Heart right ventricle (tissue), 16 donors: Measurements from ENCODE around the gene ALCAM. TPM values are rescaled to one million over a fixed set of nuclear protein-coding genes. Genes with fewer than 3 reads are reported as not detected.

Source experiments
- ATAC-seq, 8 donors: fragments of 200-7000 bp; cut with Tn5 transposase; one replicate each; pipeline ENCODE4 v1.9.1; 2020; ENCODE audit warnings: mild to moderate bottlenecking in 8 of 8, moderate library complexity in 8 of 8, moderate number of reproducible peaks in 1 of 8
- DNase-seq, 2 donors: peaks; one replicate each; pipeline ENCODE4 v3.0.0-alpha.2; 2020
- H3K27ac ChIP-seq, 10 donors: fragments of 200-600 bp; sonication (generic) in 2 of 10; one replicate each; pipeline versions ENCODE4 v1.5.0 to v1.8.0; 2020 to 2022; ENCODE audit warnings: mild to moderate bottlenecking in 3 of 10
- H3K27me3 ChIP-seq, 7 donors: fragments of 200-600 bp; one replicate each; pipeline ENCODE4 v1.8.0; 2021 to 2022; ENCODE audit warnings: mild to moderate bottlenecking in 2 of 7
- H3K36me3 ChIP-seq, 9 donors: fragments of 200-600 bp; sonication (generic) in 1 of 9; one replicate each; pipeline versions ENCODE4 v1.5.0 to v1.8.0; 2020 to 2022; ENCODE audit warnings: mild to moderate bottlenecking in 2 of 9
- H3K4me1 ChIP-seq, 9 donors: fragments of 200-600 bp; sonication (generic) in 1 of 9; one replicate each; pipeline versions ENCODE4 v1.5.0 to v1.8.0; 2020 to 2022; ENCODE audit warnings: mild to moderate bottlenecking in 4 of 9
- H3K4me3 ChIP-seq, 10 donors: fragments of 200-600 bp; sonication (generic) in 2 of 10; one replicate each; pipeline versions ENCODE4 v1.5.0 to v1.8.0; 2020 to 2022; ENCODE audit warnings: mild to moderate bottlenecking in 7 of 10, moderate library complexity in 2 of 10
- H3K9me3 ChIP-seq, 11 donors: fragments of 200-600 bp in 10 of 11; sonication (generic) in 2 of 11; one replicate each; pipeline versions ENCODE4 v1.5.0 to v1.8.0; 2013 to 2022; ENCODE audit warnings: mild to moderate bottlenecking in 2 of 11, control low read depth in 1 of 11, moderate library complexity in 1 of 11
- WGBS, 2 donors: extraction: QIAGEN DNeasy Blood & Tissue Kit; methylation state at CpG; one replicate each; pipeline ENCODE4 v1.1.7; 2013; ENCODE audit warnings: inconsistent platforms in 1 of 2; 5-methylcytosine and 5-hydroxymethylcytosine counted together
- intact Hi-C, 10 donors: fragments of 100-400 bp; cut with DNase I; formaldehyde crosslinking; loops; one replicate each; pipeline versions ENCODE4 v1.11.1 to v1.14.2; 2022
- polyA plus RNA-seq, 2 donors: library from polyadenylated mRNA; stranded (reverse); fragments of 200-250 nt; gene quantifications; one replicate each; pipeline ENCODE4 v1.2.3, GENCODE V29; 2013
- total RNA-seq, 10 donors: library from RNA; stranded (reverse); fragmentation: NEBNext Ultra II Directional in 3 of 10; extraction: Animal tissue kit (Norgen Biotek cat#: 25700) in 3 of 10; gene quantifications; one replicate each; pipeline versions ENCODE4 v1.2.1 to v1.2.4, GENCODE V29; 2021 to 2023
- TF ChIP-seq, protein P1 (sequence below), 9 donors: fragments of 200-600 bp; sonication (generic) in 2 of 9; IDR thresholded peaks; one replicate each; pipeline versions ENCODE4 v1.5.0 to v1.8.0; 2021 to 2022; ENCODE audit warnings: antibody characterized with exemption in 9 of 9, mild to moderate bottlenecking in 5 of 9, moderate library complexity in 1 of 9
- donor health status: Arrhythmogenic right ventricular cardiomyopathy.
- donor health status: ischemic (EF 13 %, LVEDD 7.1; RV severe dilation, severe dysfunction).
- donor health status: healthy with polysubstance abuse.
- donor health status: DM: no; HTN: yes; CAD: no.
- donor health status: DM: no; HTN: no; CAD: no.
- donor health status: ischemic (EF 25% LVEDD 6.9; RV normal size, moderate dysfunction).
- donor health status: ischemic (EF 25% LVEDD 5.7; RV mildly dilated, moderate dysfunction).
- donor health status: healthy.
- donor health status: DM: yes; HTN: yes; CAD: no.
- donor health status: Ischemic cardiomyopathy.
- donor health status: ischemic (EF 35%, LVEDD 5.7; RV mildly dilated, moderate dysfunction).
- donor health status: nonischemic (EF 11% LVEDD 7.7; RV severe dilation, severe dysfunction).
- donor health status: DM: yes; HTN: yes; CAD: no.
- donor health status: PGD.
- donor health status: ischemic (EF 29% LVEDD 5.4; RV normal size, mild dysfunction).
- donor health status: nonischemic (EF 23%, LVEDD 6.1; RV moderate dilation, normal function).

The ALCAM gene
- total and polyA plus RNA-seq, 12 donors: 1.3 to 23.9 (median 3.6) TPM

DNA sequence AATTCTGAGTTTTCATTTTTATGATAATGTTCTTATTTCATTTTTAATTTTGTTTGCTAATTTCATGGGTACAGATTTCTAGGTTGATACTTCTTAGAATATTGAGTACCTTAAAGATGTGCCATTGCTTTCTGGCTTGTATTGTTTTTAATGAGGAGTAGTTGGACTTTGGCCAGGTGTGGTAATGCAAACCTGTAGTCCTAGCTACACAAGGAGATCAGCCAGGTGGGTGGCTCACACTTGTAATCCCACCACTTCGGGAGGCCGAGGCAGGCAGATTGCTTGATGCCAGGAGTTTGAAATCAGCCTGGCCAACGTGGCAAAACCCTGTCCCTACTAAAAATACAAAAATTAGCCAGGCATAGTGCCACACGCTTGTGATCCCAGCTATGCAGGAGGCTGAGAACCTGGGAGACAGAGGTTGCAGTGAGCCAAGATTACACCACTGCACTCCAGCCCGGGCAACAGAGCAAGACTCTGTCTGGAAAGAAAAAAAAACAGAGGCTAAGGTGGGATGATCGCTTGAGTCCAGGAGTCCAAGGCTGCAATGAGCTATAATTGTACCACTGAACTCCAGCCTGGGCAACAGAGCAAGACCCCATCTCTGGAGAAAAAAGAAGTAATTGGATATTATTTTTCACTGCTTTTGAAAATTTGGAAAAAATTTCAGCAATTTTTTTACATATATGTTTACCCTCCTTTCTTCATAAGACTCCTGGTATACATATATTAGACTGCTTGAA, 198.0 kb downstream of the ALCAM start:
- DNase-seq (no peak), ATAC-seq (no peak)
- TF ChIP-seq, protein P1, sequence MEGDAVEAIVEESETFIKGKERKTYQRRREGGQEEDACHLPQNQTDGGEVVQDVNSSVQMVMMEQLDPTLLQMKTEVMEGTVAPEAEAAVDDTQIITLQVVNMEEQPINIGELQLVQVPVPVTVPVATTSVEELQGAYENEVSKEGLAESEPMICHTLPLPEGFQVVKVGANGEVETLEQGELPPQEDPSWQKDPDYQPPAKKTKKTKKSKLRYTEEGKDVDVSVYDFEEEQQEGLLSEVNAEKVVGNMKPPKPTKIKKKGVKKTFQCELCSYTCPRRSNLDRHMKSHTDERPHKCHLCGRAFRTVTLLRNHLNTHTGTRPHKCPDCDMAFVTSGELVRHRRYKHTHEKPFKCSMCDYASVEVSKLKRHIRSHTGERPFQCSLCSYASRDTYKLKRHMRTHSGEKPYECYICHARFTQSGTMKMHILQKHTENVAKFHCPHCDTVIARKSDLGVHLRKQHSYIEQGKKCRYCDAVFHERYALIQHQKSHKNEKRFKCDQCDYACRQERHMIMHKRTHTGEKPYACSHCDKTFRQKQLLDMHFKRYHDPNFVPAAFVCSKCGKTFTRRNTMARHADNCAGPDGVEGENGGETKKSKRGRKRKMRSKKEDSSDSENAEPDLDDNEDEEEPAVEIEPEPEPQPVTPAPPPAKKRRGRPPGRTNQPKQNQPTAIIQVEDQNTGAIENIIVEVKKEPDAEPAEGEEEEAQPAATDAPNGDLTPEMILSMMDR (IDR thresholded peaks at IDR 0.05): no peak
- H3K9me3 ChIP-seq: peaks cover 0 to 5% (median 0%) of the 10 kb centered on the region in 11 donors
- no peaks in the 10 kb centered on the region for H3K4me1 ChIP-seq
- no peaks in the 10 kb centered on the region for H3K27me3 ChIP-seq
- intact Hi-C loops: no loop called here
- H3K4me3 ChIP-seq: no peak overlapping the region
- H3K36me3 ChIP-seq: no peaks in the 10 kb centered on the region
- H3K27ac ChIP-seq: no peak overlapping the region
- WGBS, 2 donors: 63 to 71% methylated on average over 6 of the region's 6 CpGs

DNA sequence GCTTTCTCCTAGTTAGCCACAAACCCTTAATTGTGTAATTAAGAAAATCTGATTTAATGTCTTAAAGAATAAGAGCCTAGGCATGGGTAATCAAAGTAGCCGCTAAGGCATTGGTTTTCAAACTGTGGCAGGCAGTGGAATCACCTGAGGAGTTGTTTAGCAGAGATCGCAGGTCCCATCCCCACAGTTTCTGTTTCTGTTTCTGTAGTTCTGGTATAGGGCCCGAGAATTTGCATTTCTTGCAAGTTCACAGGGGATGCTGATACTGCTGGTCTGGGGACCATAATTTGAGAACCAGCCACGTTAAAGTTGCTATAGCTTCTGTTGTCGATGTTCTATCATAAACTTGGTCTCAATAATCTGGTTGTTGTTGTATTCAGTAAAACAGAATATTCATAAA, 204.3 kb downstream of the ALCAM start:
- no peak for DNase-seq
- TF ChIP-seq, protein P1 (IDR thresholded peaks at IDR 0.05): no peak
- WGBS, 2 donors: 94 to 97% methylated on average over 5 of the region's 5 CpGs

DNA sequence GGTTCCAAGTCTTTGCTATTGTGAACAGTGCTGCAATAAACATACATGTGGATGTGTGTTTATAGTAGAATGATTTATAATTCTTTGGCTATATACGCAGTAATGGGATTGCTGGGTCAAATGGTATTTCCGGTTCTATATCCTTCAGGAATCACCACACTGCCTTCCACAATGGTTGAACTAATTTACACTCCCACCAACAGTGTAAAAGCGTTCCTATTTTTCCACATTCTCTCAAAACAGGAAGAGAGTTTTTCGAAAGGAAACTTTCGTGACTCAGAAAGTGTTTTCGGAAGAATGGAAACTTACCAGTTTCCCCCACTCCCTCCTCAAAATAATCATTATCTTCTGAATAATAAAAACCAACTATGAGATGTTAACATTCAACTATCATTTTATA, 205.8 kb downstream of the ALCAM start:
- intact Hi-C loops: no loop called here
- ATAC-seq: no peak

More for the DNA sequence above, 204.3 kb downstream of the ALCAM start:
- no peaks in the 10 kb centered on the region for H3K4me1 ChIP-seq
- H3K9me3 ChIP-seq: no peaks in the 10 kb centered on the region
- H3K4me3 ChIP-seq: no peak overlapping the region
- ATAC-seq: no peak
- H3K27ac ChIP-seq: no peak overlapping the region
- intact Hi-C loops: no loop called here
- no peaks in the 10 kb centered on the region for H3K27me3 ChIP-seq
- no peaks in the 10 kb centered on the region for H3K36me3 ChIP-seq

DNA sequence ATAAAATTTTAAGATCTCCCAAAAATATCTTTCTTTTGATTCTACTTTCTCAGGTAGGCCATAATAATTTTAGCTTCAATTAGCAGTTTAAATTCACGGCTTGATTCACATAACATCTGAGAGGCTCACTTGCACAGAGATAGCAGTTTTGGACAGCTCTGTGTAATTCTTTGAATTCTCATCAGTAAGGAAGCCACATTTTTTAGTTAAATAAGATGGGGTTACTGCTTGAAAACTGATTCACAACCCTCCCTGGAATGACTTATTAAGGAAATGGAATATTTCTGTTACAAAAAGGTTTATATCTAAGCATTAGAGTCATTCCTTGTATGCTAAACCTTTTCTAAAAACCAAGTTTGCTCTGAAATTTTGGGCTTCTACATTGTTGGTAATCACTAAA, 212.7 kb downstream of the ALCAM start:
- TF ChIP-seq, protein P1 (IDR thresholded peaks at IDR 0.05): no peak
- ATAC-seq: no peak

More for the DNA sequence above, 205.8 kb downstream of the ALCAM start:
- Histone ChIP-seq H3K27me3 (no peaks in the 10 kb centered on the region), H3K27ac (no peak overlapping the region), H3K4me1 (no peaks in the 10 kb centered on the region), H3K9me3 (no peaks in the 10 kb centered on the region), H3K36me3 (no peaks in the 10 kb centered on the region), H3K4me3 (no peak overlapping the region)
- 76 to 78% methylated on average over 6 of the region's 6 CpGs for WGBS, 2 donors
- TF ChIP-seq, protein P1 (IDR thresholded peaks at IDR 0.05): no peak
- DNase-seq: no peak

More for the DNA sequence above, 212.7 kb downstream of the ALCAM start:
- H3K4me3 ChIP-seq: no peak overlapping the region
- no peaks in the 10 kb centered on the region for H3K4me1 ChIP-seq
- no peaks in the 10 kb centered on the region for H3K36me3 ChIP-seq
- H3K27me3 ChIP-seq: no peaks in the 10 kb centered on the region
- peaks cover 0 to 6% (median 0%) of the 10 kb centered on the region in 11 donors for H3K9me3 ChIP-seq
- WGBS, 2 donors: 32 to 83% methylated on average over 1 of the region's 1 CpG
- DNase-seq: no peak
- no peak overlapping the region for H3K27ac ChIP-seq
- intact Hi-C loops: no loop called here
